Stimulated activated CD4-positive, alpha-beta T cell treated with anti-CD3 and anti-CD28 coated beads, Interleukin-1b, Interleukin-23, amount 100 ng/mL, for 4 hours (primary cell): ENCODE data around the gene BTRC.
"Not testable (repeated sequence)": the region's sequence is repeated elsewhere in the genome, so short reads cannot be mapped to it uniquely, and the experiment has no call there.

Experiments used
- DNase-seq, 2 donors: peaks; one replicate each; pipeline ENCODE4 v3.0.0-alpha.2; 2020; ENCODE audit warnings: low read depth in 2 of 2

The BTRC gene

GRCh38 chr10:101346177-101346576, 7.8 kb upstream of the BTRC start:
- DNase-seq = no peak

- no peak for DNase-seq
Measured at GRCh38 chr10:101351017-101351416, 2.9 kb upstream of the BTRC start.

DNA sequence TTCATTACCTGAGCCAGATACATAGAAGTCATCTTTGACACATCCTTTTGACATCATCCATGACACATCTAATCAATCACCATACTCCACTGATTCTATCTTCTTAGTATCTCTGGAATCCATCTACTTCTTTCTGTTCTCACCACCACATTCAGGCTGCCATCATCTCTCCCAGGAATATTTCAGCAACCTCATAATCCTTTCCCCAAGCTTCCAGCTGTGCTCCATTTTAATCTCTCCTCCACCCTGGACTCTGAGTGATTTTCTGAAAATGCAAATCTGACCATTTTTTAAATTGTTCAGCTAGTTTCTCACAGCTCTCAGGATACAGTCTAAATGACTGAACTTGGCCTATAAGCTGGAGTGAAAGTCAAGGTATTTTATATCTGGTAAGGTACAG, 2.5 kb upstream of the BTRC start:
- DNase-seq = no peak

DNA sequence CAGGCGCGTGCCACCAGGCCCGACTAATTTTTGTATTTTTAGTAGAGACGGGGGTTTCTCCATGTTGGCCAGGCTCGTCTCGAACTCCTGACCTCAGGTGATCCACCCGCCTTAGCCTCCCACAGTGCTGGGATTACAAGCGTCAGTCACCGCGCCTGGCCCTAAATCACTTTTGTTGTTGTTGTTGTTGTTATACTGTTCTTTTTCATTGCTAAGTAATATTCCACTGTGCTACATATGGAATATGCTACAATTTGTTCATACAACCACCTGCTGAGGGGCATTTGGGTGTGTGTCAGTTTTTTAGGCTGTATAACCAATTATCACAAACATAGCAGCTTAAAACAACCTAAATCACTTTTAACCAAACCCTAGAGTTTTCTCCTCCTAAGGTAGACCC, 1.1 kb upstream of the BTRC start:
- not testable (repeated sequence) for DNase-seq

GRCh38 chr10:101354328-101355071, 535 bp downstream of the BTRC start:
- peak in 1 of 2 donors; percentile 27 for DNase-seq

- no peak for DNase-seq
Measured at GRCh38 chr10:101355072-101355706, 1.2 kb downstream of the BTRC start.

DNA sequence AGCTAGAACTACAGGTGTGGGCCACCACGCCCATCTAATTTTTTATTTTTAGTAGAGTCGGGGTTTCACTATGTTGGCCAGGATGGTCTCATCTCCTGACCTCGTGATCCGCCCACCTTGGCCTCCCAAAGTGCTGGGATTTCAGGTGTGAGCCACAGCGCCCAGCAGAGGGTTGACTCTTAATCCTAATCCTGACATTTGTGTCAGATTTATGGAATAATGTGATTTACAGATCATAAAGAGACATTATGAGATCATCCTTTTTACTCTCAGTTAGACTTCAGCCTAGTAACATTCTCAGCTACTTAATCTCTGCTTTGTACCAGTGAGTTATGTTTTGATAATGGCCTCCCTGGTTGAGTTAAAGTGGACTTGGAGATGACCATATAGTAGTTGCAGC, 2.2 kb downstream of the BTRC start:
- no peak for DNase-seq

- no peak for DNase-seq
Measured at GRCh38 chr10:101357958-101358357, 4.0 kb downstream of the BTRC start.

DNA sequence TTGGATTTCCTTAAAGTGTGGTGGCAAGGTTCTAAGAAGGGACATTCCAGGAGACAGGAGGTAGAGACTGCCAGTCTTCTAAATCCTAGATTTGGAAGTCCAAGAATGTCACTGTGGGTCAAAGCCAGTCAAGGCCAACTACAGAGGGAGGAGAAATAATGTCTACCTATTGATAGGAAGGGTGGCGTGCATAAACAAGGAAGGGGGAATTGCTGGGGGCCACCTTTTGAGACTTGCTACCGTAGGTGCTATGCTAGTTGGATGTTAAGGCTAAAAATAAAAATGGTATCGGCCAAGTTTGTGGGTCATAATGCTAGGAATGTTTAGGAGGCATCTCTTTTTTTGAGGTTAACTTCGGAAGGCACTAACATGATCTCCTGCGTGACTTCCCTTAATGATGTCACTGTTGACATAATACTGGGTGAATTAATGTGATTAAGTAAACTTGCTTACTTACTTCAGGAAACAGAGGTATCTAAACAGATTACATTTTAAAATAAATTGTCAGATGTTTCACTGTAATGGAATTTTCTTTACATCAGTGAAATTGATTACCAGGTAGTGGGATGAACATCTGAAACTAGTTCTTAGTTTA, 4.8 kb downstream of the BTRC start:
- DNase-seq = no peak

DNA sequence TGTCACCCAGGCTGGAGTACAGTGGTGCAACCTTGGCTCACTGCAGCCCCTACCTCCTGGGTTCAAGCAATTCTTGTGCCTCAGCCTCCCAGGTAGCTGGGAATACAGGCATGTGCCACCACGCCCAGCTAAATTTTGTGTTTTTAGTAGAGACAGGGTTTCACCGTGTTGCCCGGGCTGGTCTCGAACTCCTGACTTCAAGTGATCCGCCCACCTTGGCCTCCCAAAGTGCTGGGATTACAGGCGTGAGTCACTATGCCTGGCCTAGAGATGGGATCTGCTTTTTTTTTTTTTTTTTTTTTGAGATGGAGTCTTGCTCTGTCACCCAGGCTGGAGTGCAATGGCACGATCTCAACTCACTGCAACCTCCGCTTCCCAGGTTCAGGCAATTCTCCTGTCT, 6.1 kb downstream of the BTRC start:
- DNase-seq = not testable (repeated sequence)

DNA sequence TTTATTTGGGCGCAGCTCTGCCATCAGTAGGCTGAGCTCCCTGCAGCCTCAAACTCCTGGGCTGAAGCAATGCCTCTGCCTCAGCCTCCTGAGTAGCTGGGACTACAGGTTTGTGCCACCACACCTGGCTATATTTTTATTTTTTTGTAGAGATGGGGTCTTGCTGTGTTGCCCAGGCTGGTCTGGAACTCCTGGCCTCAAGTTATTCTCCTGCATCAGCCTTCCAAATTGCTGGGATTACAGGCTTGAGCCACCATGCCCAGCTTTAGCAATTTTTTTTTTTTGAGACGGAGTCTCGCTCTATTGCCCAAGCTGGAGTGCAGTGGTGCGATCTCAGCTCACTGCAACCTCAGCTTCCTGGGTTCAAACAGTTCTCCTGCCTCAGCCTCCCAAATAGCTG, 6.9 kb downstream of the BTRC start:
- DNase-seq = not testable (repeated sequence)

DNA sequence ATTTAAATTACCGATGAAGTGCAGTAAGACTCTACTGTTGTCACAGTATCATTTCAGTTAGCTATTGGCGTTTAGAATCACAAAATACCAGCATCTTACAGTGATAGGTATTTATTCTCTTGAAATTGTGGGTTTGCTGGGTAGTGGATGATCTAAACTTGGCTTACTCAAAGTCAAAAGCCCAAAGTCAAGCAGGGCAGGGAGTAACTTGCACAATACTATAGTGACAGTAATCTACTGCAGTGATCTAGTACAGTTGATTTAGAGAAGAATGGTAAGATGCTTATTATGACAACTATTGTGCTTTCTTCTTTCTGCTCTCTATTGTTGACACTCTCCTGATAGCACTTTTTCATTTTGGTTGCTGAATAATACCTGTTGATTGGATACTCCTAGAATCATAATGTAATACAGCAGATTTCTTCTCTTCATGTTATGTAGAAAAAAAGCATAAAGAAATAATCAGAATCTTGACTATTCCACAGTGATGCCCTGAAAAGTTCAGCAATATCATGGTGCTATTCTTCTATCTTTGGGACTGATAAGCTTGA, 10.0 kb downstream of the BTRC start:
- DNase-seq = no peak

GRCh38 chr10:101364721-101365120, 10.8 kb downstream of the BTRC start:
- no peak for DNase-seq

- DNase-seq = no peak
Measured at GRCh38 chr10:101367569-101368453, 13.8 kb downstream of the BTRC start.

- DNase-seq = no peak
Measured at GRCh38 chr10:101373063-101373462, 19.1 kb downstream of the BTRC start.

- not testable (repeated sequence) for DNase-seq
Measured at GRCh38 chr10:101373993-101374392, 20.0 kb downstream of the BTRC start.

GRCh38 chr10:101375076-101375475, 21.1 kb downstream of the BTRC start:
- no peak for DNase-seq

DNA sequence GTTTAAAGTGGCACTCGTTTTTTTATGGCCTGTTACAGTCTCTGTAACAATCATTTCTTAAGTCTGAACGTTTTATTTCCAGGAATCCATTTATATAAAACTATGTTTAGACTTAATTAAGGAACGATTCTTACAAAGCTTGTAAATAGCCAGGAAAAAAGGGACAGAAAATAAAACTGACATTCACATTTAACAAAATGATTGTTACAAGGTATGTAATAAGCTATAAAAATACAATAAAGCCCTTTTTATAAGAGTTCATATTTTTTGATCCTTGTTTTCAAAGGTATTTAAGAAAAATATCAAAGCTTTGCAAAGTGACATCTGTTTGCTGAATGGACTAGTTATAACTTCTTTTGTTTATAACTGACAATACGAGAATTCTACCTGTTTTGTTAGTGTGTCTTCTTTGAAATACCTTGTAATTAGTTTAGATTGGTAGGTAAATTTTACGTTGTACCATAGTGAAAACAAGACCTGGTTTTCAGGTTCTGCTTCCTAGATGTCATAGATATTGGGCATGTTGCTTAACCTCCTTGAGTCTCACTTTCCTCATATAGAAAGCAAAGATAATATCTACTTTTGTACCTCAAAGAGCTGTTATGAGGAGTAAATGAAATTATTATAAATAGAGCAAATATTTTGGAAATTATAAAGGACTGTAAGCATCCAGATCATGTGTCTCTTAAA, 25.8 kb downstream of the BTRC start:
- DNase-seq = no peak

DNA sequence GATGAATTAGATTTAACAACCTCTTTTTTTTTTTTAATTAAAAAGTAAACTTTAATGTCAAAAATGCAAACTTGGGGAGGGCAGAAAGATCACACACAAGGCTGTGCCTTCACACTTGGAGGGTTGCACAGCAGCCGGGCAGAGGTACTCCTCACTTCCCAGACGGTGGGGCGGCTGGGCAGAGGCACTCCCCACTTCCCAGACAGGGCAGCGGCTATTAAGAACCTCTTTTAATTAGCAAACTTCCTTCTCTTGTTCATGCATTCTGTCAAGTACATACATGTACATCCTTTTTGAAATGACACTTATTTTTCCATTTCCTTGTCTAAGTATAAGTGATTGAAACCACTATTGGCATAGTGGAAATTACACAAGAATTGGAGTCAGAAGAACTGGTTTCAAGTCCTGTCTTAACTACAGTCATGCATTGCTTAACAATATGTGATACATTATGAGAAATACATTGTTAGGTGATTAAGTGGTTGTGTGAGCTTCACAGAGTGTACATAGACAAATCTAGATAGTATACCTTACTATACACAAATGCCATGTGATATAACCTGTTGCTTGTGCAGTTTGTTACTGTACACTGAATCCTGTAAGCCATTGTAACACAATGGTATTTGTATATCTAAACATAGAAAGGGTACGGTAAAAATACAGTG, 26.5 kb downstream of the BTRC start:
- no peak for DNase-seq

DNA sequence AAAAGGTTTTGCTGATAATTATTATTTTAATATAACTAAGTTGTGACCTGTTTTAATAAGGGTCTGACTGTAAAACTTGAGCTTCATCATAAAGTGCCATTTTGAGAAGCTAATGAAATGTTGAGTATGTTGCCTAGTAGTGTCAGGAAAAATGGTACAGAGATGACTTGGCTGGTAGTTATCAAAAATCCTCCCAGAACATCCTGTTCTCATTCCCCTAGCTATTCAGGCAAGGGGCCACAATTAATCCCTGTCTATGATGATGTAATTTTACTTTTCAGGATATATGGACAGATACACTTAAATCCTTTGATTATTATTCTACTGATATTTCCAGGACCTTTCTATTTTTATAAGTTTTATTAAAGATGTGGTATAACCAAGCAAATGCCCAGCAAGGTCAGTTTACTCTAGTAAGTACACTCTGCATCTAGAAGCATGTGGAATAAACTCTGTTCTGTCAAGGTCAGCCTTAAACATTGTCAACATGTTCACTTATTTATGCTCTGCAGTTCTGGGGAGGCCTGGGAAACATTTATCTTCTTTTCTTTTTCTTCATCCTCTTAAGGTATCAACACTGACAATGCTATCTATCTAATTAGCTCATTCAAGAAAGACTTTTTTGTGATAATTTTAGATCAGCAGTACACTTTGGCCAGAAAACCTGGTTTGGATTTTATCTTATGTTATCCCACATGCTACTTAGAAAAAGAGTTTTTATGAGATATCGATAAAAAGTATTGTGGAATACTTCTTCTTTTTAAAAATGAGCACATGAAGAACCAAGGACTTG, 32.1 kb downstream of the BTRC start:
- DNase-seq = no peak
